GM12891 (cell line): ENCODE data around the gene CTPS2.

Source experiments
- PAX5 ChIP-seq: IDR thresholded peaks from 2 replicates; pipeline ENCODE4 v1.6.1; 2011; ENCODE audit warnings: low read length, moderate library complexity, mild to moderate bottlenecking; ENCODE audit not compliant: insufficient read depth, severe bottlenecking
- POLR2A ChIP-seq: IDR thresholded peaks from 2 replicates; pipeline ENCODE4 v1.6.1; 2011; ENCODE audit warnings: low read depth, low read length, control low read depth
- POLR2AphosphoS5 ChIP-seq: IDR thresholded peaks from 2 replicates; pipeline ENCODE4 v1.6.1; 2011; ENCODE audit warnings: low read depth, low read length, control low read depth
- TAF1 ChIP-seq: IDR thresholded peaks from 2 replicates; pipeline ENCODE4 v1.6.1; 2011; ENCODE audit warnings: low read depth, low read length, control low read depth

- TF ChIP-seq POLR2A (no peak), TAF1 (no peak), POLR2AphosphoS5 (no peak), PAX5 (no peak)
Measured at GRCh38 chrX:16695079-16695676, 17.3 kb downstream of the CTPS2 start.
